Stimulated activated CD4-positive, alpha-beta T cell treated with anti-CD3 and anti-CD28 coated beads, Interleukin-4, amount 100 ng/mL, for 48 hours (primary cell): Measurements from ENCODE around the gene SRC.

Experiments used
- DNase-seq, 2 donors: peaks; one replicate each; pipeline ENCODE4 v3.0.0-alpha.2; 2020; ENCODE audit warnings: low read depth in 2 of 2

SRC gene

GRCh38 chr20:37451616-37452015 lies 105.7 kb downstream of the SRC start:
- no peak for DNase-seq

GRCh38 chr20:37452236-37452635 lies 106.3 kb downstream of the SRC start:
- no peak for DNase-seq

GRCh38 chr20:37453288-37453687 lies 107.3 kb downstream of the SRC start:
- no peak for DNase-seq

- no peak for DNase-seq
Measured at GRCh38 chr20:37453836-37454235, 107.9 kb downstream of the SRC start.

- DNase-seq: no peak
Measured at GRCh38 chr20:37454636-37455385, 108.9 kb downstream of the SRC start.
